NCI-H146 treated with DMSO at 0.1 percent for 48 hours (cell line): ENCODE measurements around the gene SERGEF.

Experiments used
- DNase-seq: peaks from one replicate; lab custom pipeline; 2025; ENCODE audit not compliant: unreplicated experiment; lab: John Stamatoyannopoulos, UW

Gene SERGEF

GRCh38 chr11:17753153-17753552 lies 259.7 kb downstream of the SERGEF start:
- no peak for DNase-seq

- no peak for DNase-seq
These were observed 260.7 kb downstream of the SERGEF start for GRCh38 chr11:17752144-17752543.

GRCh38 chr11:17751558-17751957 lies 261.3 kb downstream of the SERGEF start:
- no peak for DNase-seq

- no peak for DNase-seq
These were observed 262.1 kb downstream of the SERGEF start for GRCh38 chr11:17750801-17751165.

GRCh38 chr11:17750013-17750800 lies 262.6 kb downstream of the SERGEF start:
- no peak for DNase-seq

GRCh38 chr11:17748761-17749721 lies 263.8 kb downstream of the SERGEF start:
- DNase-seq = peak; percentile 19

- no peak for DNase-seq
These were observed 264.8 kb downstream of the SERGEF start for GRCh38 chr11:17748044-17748443.

GRCh38 chr11:17747131-17747955 lies 265.5 kb downstream of the SERGEF start:
- no peak for DNase-seq

GRCh38 chr11:17746096-17746495 lies 266.8 kb downstream of the SERGEF start:
- no peak for DNase-seq

- no peak for DNase-seq
These were observed 267.6 kb downstream of the SERGEF start for GRCh38 chr11:17745023-17745772.

GRCh38 chr11:17744151-17744940 lies 268.5 kb downstream of the SERGEF start:
- DNase-seq = no peak

- DNase-seq = no peak
These were observed 269.1 kb downstream of the SERGEF start for GRCh38 chr11:17743808-17744119.

- no peak for DNase-seq
These were observed 269.6 kb downstream of the SERGEF start for GRCh38 chr11:17743026-17743807.

GRCh38 chr11:17742019-17742418 lies 270.8 kb downstream of the SERGEF start:
- no peak for DNase-seq

GRCh38 chr11:17741487-17741886 lies 271.4 kb downstream of the SERGEF start:
- DNase-seq = no peak

- DNase-seq = no peak
These were observed 272.1 kb downstream of the SERGEF start for GRCh38 chr11:17740649-17741235.

- DNase-seq = no peak
These were observed 272.9 kb downstream of the SERGEF start for GRCh38 chr11:17739945-17740338.

GRCh38 chr11:17738151-17738973 lies 274.5 kb downstream of the SERGEF start:
- no peak for DNase-seq
